CD14-positive monocyte (primary cell): Measurements from ENCODE around the gene ACTG1. TPM values are rescaled to one million over a fixed set of nuclear protein-coding genes. Genes with fewer than 3 reads are reported as not detected.

ENCODE experiments used
- DNase-seq, 3 donors: peaks; one replicate each; pipeline ENCODE4 v3.0.0-alpha.2; 2011 to 2022
- H2AFZ ChIP-seq: 2 replicates; pipeline ENCODE4 v1.6.0; 2012; ENCODE audit warnings: mild to moderate bottlenecking, low read depth, low read length, inconsistent platforms; ENCODE audit not compliant: insufficient read depth, poor library complexity, severe bottlenecking
- H3K27ac ChIP-seq, 2 donors: 1 replicate in 1 of 2; 2 replicates in 1 of 2; pipeline ENCODE4 v1.5.1; 2012 to 2013; ENCODE audit warnings: low read length in 2 of 2, control low read depth in 1 of 2, inconsistent platforms in 1 of 2, low read depth in 1 of 2, mild to moderate bottlenecking in 1 of 2
- H3K27me3 ChIP-seq, 2 donors: one replicate each; pipeline versions ENCODE4 v1.6.0 to v1.6.1; 2011 to 2013; ENCODE audit warnings: low read length in 2 of 2; ENCODE audit not compliant: control insufficient read depth in 2 of 2, insufficient read depth in 2 of 2
- H3K36me3 ChIP-seq, 2 donors: replicated peaks in 1 of 2; 1 replicate in 1 of 2; 2 replicates in 1 of 2; pipeline versions ENCODE4 v1.5.1 to v1.6.1; 2012 to 2013; ENCODE audit warnings: low read length in 2 of 2, control low read depth in 1 of 2, inconsistent platforms in 1 of 2, mild to moderate bottlenecking in 1 of 2; ENCODE audit not compliant: insufficient read depth in 2 of 2, control insufficient read depth in 1 of 2
- H3K4me1 ChIP-seq, 2 donors: 1 replicate in 1 of 2; 2 replicates in 1 of 2; pipeline versions ENCODE4 v1.5.1 to v1.6.1; 2012 to 2013; ENCODE audit warnings: low read length in 2 of 2, control low read depth in 1 of 2, inconsistent platforms in 1 of 2, mild to moderate bottlenecking in 1 of 2, moderate library complexity in 1 of 2; ENCODE audit not compliant: insufficient read depth in 2 of 2, control insufficient read depth in 1 of 2
- H3K4me2 ChIP-seq: replicated peaks from 2 replicates; pipeline ENCODE3; 2012; ENCODE audit warnings: low read length, moderate library complexity, mild to moderate bottlenecking; ENCODE audit not compliant: poor library complexity, severe bottlenecking; ENCODE audit errors: extremely low read depth
- H3K4me3 ChIP-seq, 3 experiments: fragments of 200-600 bp in 1 of 3; sonication (generic) in 1 of 3; replicated peaks in 1 of 3; 1 replicate in 2 of 3; 2 replicates in 1 of 3; pipeline ENCODE4 v1.5.1; 2011 to 2013; ENCODE audit warnings: low read length in 3 of 3, mild to moderate bottlenecking in 3 of 3, control low read depth in 2 of 3, low read depth in 2 of 3, inconsistent platforms in 1 of 3, moderate library complexity in 1 of 3
- H3K79me2 ChIP-seq: 2 replicates; pipeline ENCODE4 v1.6.0; 2012; ENCODE audit warnings: mild to moderate bottlenecking, control low read depth, inconsistent platforms, low read length, moderate library complexity; ENCODE audit not compliant: insufficient read depth
- H3K9ac ChIP-seq: 2 replicates; pipeline ENCODE4 v1.6.0; 2017; ENCODE audit warnings: low read length, mild to moderate bottlenecking; ENCODE audit not compliant: insufficient read depth, poor library complexity, severe bottlenecking
- H3K9me3 ChIP-seq, 2 donors: replicated peaks in 1 of 2; 1 replicate in 1 of 2; 2 replicates in 1 of 2; pipeline versions ENCODE4 v1.5.1 to v1.6.1; 2012 to 2013; ENCODE audit warnings: low read length in 2 of 2, control low read depth in 1 of 2; ENCODE audit not compliant: control insufficient read depth in 1 of 2, insufficient read depth in 1 of 2
- H4K20me1 ChIP-seq: 2 replicates; pipeline ENCODE4 v1.6.0; 2012; ENCODE audit warnings: mild to moderate bottlenecking, low read length, control low read depth, moderate library complexity; ENCODE audit not compliant: insufficient read depth
- H3K27ac Mint-ChIP-seq, 7 donors: one replicate each; pipeline ENCODE4 v1.8.0; 2020; ENCODE audit warnings: mild to moderate bottlenecking in 7 of 7, mixed read lengths in 7 of 7, moderate library complexity in 6 of 7, inconsistent platforms in 2 of 7
- H3K27me3 Mint-ChIP-seq, 3 donors: one replicate each; pipeline ENCODE4 v1.8.0; 2021 to 2022; ENCODE audit warnings: low read depth in 3 of 3, mild to moderate bottlenecking in 3 of 3, mixed read lengths in 3 of 3, moderate library complexity in 3 of 3, inconsistent platforms in 1 of 3
- H3K36me3 Mint-ChIP-seq, 2 donors: one replicate each; pipeline ENCODE4 v1.8.0; 2020; ENCODE audit warnings: mixed read lengths in 2 of 2, inconsistent platforms in 1 of 2, mild to moderate bottlenecking in 1 of 2
- H3K4me1 Mint-ChIP-seq: one replicate; pipeline ENCODE4 v1.8.0; 2020; ENCODE audit warnings: mild to moderate bottlenecking, mixed read lengths
- H3K4me3 Mint-ChIP-seq, 2 donors: one replicate each; pipeline ENCODE4 v1.8.0; 2020; ENCODE audit warnings: mild to moderate bottlenecking in 2 of 2, mixed read lengths in 2 of 2, moderate library complexity in 1 of 2
- H3K9me3 Mint-ChIP-seq, 7 donors: one replicate each; pipeline ENCODE4 v1.8.0; 2020 to 2022; ENCODE audit warnings: mixed read lengths in 7 of 7, mild to moderate bottlenecking in 6 of 7, moderate library complexity in 6 of 7, inconsistent platforms in 2 of 7
- WGBS: methylation state at CpG from one replicate; pipeline ENCODE4 v1.1.5; 2013; ENCODE audit warnings: missing lambda C conversion rate; ENCODE audit not compliant: insufficient coverage; 5-methylcytosine and 5-hydroxymethylcytosine counted together
- intact Hi-C, 2 donors: fragments of 100-400 bp; cut with micrococcal nuclease; formaldehyde crosslinking; loops; one replicate each; pipeline versions ENCODE4 v1.15.0 to v1.15.1; 2023
- polyA plus RNA-seq, 3 donors: library from polyadenylated mRNA; depleted of rRNA in 1 of 3; unstranded in 2 of 3; stranded (reverse) in 1 of 3; fragments of 300-500 nt in 2 of 3; fragments of >200 nt in 1 of 3; fragmentation: Illumina TruSeq in 2 of 3; gene quantifications; 1 replicate in 2 of 3; 2 replicates in 1 of 3; pipeline ENCODE4 v1.2.3, GENCODE V29; 2012 to 2021
- TF ChIP-seq, protein P1 (sequence below): fragments of 200-600 bp; IDR thresholded peaks from one replicate; pipeline ENCODE4 v1.8.0; 2022; ENCODE audit warnings: antibody characterized with exemption, mild to moderate bottlenecking

Gene ACTG1
- polyA plus RNA-seq, 3 donors, result 1,133 to 3,195 (median 1,620) TPM

DNA sequence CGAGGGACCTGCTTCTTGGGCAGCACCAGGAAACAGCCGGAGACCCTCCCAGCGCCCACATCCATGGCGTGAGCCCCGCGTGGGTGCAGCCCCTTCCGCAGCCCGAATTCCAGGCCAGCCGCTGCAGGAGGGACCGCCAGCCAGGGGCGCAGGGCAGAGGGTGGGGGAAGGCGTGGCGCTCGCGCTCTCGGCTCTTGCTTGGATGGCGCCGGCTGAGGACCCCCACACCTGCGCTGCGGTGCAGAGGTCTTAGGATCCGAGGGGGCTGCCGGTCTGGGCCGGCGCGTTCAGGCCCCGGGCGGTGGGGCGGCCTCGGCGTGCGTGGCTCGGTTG is 28.8 kb downstream of the ACTG1 start:
- Histone ChIP-seq H3K4me2 (peak overlapping the region; percentile 94), H4K20me1 (no peaks in the 10 kb centered on the region), H2AFZ (peak overlapping the region; percentile 89), H3K4me3 (peak overlapping the region; percentile 6 to 76 (median 11)), H3K27me3 (peaks cover 0 to 30% of the 10 kb centered on the region in 2 donors), H3K4me1 (peaks cover 50 to 67% of the 10 kb centered on the region in 2 donors), H3K36me3 (no peaks in the 10 kb centered on the region), H3K9me3 (no peaks in the 10 kb centered on the region), H3K9ac (peak overlapping the region; percentile 40), H3K27ac (no peak overlapping the region), H3K79me2 (no peaks in the 10 kb centered on the region)
- Mint-ChIP-seq H3K36me3 (no peaks in the 10 kb centered on the region), H3K4me1 (peaks cover 39% of the 10 kb centered on the region), H3K4me3 (peak overlapping the region; percentile 64 to 72), H3K27me3 (peaks cover 18 to 43% (median 27%) of the 10 kb centered on the region in 3 donors), H3K27ac (no peak overlapping the region), H3K9me3 (peaks cover 0 to 9% (median 0%) of the 10 kb centered on the region in 7 donors)
- TF ChIP-seq, protein P1, sequence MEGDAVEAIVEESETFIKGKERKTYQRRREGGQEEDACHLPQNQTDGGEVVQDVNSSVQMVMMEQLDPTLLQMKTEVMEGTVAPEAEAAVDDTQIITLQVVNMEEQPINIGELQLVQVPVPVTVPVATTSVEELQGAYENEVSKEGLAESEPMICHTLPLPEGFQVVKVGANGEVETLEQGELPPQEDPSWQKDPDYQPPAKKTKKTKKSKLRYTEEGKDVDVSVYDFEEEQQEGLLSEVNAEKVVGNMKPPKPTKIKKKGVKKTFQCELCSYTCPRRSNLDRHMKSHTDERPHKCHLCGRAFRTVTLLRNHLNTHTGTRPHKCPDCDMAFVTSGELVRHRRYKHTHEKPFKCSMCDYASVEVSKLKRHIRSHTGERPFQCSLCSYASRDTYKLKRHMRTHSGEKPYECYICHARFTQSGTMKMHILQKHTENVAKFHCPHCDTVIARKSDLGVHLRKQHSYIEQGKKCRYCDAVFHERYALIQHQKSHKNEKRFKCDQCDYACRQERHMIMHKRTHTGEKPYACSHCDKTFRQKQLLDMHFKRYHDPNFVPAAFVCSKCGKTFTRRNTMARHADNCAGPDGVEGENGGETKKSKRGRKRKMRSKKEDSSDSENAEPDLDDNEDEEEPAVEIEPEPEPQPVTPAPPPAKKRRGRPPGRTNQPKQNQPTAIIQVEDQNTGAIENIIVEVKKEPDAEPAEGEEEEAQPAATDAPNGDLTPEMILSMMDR, result no peak
- no peak for DNase-seq
- intact Hi-C loops, result loop anchor here (1.0 to 10.0 kb wide), 9 partner anchors 52 to 342 kb away; no protein-coding TSS in a partner anchor
- 12% methylated on average over 31 of the region's 32 CpGs for WGBS

DNA sequence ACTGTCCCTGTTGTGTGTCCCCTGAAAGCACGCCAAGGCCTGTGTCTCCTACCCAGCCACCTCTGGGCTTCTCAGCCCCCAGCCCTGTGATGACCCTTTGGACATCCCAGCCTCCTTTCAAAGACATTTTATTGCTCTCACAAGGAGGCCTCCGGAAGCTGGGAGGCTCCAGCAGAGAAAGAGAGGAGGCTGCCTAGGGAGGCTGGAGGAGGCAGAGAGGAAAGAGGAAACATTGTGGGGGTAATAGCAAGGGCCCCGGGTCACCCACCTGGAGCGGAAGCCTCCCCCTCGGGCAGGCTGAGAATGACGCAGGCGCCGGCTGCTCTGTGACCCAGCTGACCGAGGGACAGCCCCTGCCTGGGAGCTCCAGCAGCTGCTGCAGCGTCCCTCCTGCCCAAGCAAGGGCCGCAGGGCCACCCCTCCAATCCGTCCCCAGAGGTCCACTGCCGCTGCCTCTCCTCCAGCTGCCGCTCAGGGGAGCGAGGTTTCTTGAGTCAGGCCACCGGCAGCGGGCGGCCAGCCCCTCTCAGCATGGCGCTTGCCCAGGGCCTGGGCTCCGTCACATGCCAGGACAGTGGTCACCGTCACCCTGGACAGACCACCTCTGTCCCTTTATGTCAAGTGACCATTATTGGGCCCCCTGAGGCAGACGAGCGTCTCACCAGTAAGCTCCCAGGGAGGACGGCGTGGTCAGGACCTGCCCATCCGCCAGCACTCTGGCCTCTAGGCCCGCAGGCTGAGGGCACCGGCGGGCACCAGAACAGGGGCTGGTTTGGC is 29.3 kb downstream of the ACTG1 start:
- no peaks in the 10 kb centered on the region for H4K20me1 ChIP-seq
- H3K4me3 ChIP-seq, result peak overlapping the region in 2 of 3 experiments; percentile 6 to 76
- no peaks in the 10 kb centered on the region for H3K9me3 ChIP-seq
- H3K4me3 Mint-ChIP-seq, result peak overlapping the region; percentile 64 to 72
- H3K9me3 Mint-ChIP-seq, result peaks cover 0 to 9% (median 0%) of the 10 kb centered on the region in 7 donors
- no peaks in the 10 kb centered on the region for H3K36me3 Mint-ChIP-seq
- peaks cover 39% of the 10 kb centered on the region for H3K4me1 Mint-ChIP-seq
- H3K27ac ChIP-seq, result no peak overlapping the region
- peak overlapping the region; percentile 94 for H3K4me2 ChIP-seq
- peaks cover 18 to 43% (median 28%) of the 10 kb centered on the region in 3 donors for H3K27me3 Mint-ChIP-seq
- H2AFZ ChIP-seq, result peak overlapping the region; percentile 89
- WGBS, result 31% methylated on average over 22 of the region's 29 CpGs
- intact Hi-C loops, result loop anchor here (5.0 to 10.0 kb wide), 6 partner anchors 51 to 341 kb away; no protein-coding TSS in a partner anchor
- no peaks in the 10 kb centered on the region for H3K79me2 ChIP-seq
- TF ChIP-seq, protein P1, result no peak
- H3K36me3 ChIP-seq, result no peaks in the 10 kb centered on the region
- H3K27me3 ChIP-seq, result peaks cover 0 to 30% of the 10 kb centered on the region in 2 donors
- peaks cover 45 to 62% of the 10 kb centered on the region in 2 donors for H3K4me1 ChIP-seq
- H3K9ac ChIP-seq, result no peak overlapping the region
- peak; percentile 42 to 73 (median 53) for DNase-seq
- H3K27ac Mint-ChIP-seq, result peak overlapping the region in 1 of 7 donors; percentile 65
